NCI-H510A treated with DMSO at 0.1 percent for 48 hours (cell line): Measurements from ENCODE around the gene ZFYVE28.

Source experiments
- DNase-seq: peaks from one replicate; lab custom pipeline; 2025; lab: John Stamatoyannopoulos, UW

ZFYVE28 gene

GRCh38 chr4:2259036-2259540 lies 159.4 kb downstream of the ZFYVE28 start:
- DNase-seq = no peak

GRCh38 chr4:2258091-2259035 lies 160.1 kb downstream of the ZFYVE28 start:
- DNase-seq = no peak

- no peak for DNase-seq
These were observed 160.9 kb downstream of the ZFYVE28 start for GRCh38 chr4:2257361-2258081.

- DNase-seq = no peak
These were observed 161.7 kb downstream of the ZFYVE28 start for GRCh38 chr4:2256781-2257191.

- no peak for DNase-seq
These were observed 162.2 kb downstream of the ZFYVE28 start for GRCh38 chr4:2256156-2256731.

GRCh38 chr4:2255501-2256155 lies 162.8 kb downstream of the ZFYVE28 start:
- DNase-seq = no peak

- DNase-seq = no peak
These were observed 163.6 kb downstream of the ZFYVE28 start for GRCh38 chr4:2254665-2255500.

- DNase-seq = no peak
These were observed 165.0 kb downstream of the ZFYVE28 start for GRCh38 chr4:2253160-2254084.

GRCh38 chr4:2252530-2253091 lies 165.8 kb downstream of the ZFYVE28 start:
- no peak for DNase-seq

- DNase-seq = no peak
These were observed 166.5 kb downstream of the ZFYVE28 start for GRCh38 chr4:2251795-2252529.

GRCh38 chr4:2251073-2251794 lies 167.2 kb downstream of the ZFYVE28 start:
- DNase-seq = no peak

- DNase-seq = no peak
These were observed 167.9 kb downstream of the ZFYVE28 start for GRCh38 chr4:2250357-2251072.

- DNase-seq = no peak
These were observed 168.7 kb downstream of the ZFYVE28 start for GRCh38 chr4:2249526-2250356.

- DNase-seq = no peak
These were observed 169.6 kb downstream of the ZFYVE28 start for GRCh38 chr4:2248821-2249261.

GRCh38 chr4:2248044-2248780 lies 170.2 kb downstream of the ZFYVE28 start:
- DNase-seq = no peak
